Endothelial cell of umbilical vein (primary cell): ENCODE results near the gene PDLIM1. TPM values are rescaled to one million over a fixed set of nuclear protein-coding genes. Genes with fewer than 3 reads are reported as not detected.

Source experiments
- BruUV-seq: library from RNA; stranded (reverse); fragments of 400-500 nt; replicated peaks from 2 replicates; lab custom pipeline; 2021; lab: Mats Ljungman, UMichigan
- CTCF ChIA-PET: fragments of 300-600, 350-600 bp; sonication (Branson Sonifier 250); formaldehyde crosslinking; loops from one replicate; lab custom pipeline; 2021; ENCODE audit warnings: antibody characterized with exemption, inconsistent platforms; lab: Charles Lee
- POLR2A ChIA-PET: fragments of 300-600, 350-600 bp; sonication (Branson Sonifier 250); formaldehyde crosslinking; loops from one replicate; lab custom pipeline; 2021; ENCODE audit warnings: antibody characterized with exemption, inconsistent platforms; lab: Charles Lee
- DNase-seq: peaks from one replicate; pipeline ENCODE4 v3.0.0-alpha.2; 2011; ENCODE audit warnings: low read depth, low spot score
- FAIRE-seq: peaks from 2 replicates; lab custom pipeline; 2011; peaks lifted over from hg19 to GRCh38; lab: Jason Lieb, UNC
- H2AFZ ChIP-seq: 2 replicates; pipeline ENCODE4 v1.6.0; 2012; ENCODE audit warnings: low read depth, low read length, control low read depth, inconsistent platforms
- H3K27ac ChIP-seq: 2 replicates; pipeline ENCODE4 v1.5.1; 2011; ENCODE audit warnings: low read depth, mild to moderate bottlenecking, control low read depth, low read length, moderate library complexity; ENCODE audit not compliant: insufficient read depth
- H3K27me3 ChIP-seq, 2 experiments: 2 replicates each; pipeline versions ENCODE4 v1.6.0 to v1.6.1; 2011; ENCODE audit warnings: low read length in 2 of 2, mixed read lengths in 1 of 2; ENCODE audit not compliant: control insufficient read depth in 2 of 2, insufficient read depth in 2 of 2
- H3K36me3 ChIP-seq, 2 experiments: 2 replicates in 1 of 2; 3 replicates in 1 of 2; pipeline ENCODE4 v1.5.1; 2011; ENCODE audit warnings: low read length in 2 of 2, mild to moderate bottlenecking in 1 of 2, moderate library complexity in 1 of 2; ENCODE audit not compliant: control insufficient read depth in 2 of 2, insufficient read depth in 2 of 2; ENCODE audit errors: extremely low read depth in 1 of 2
- H3K4me1 ChIP-seq: 3 replicates; pipeline ENCODE4 v1.5.1; 2011; ENCODE audit warnings: mild to moderate bottlenecking, low read length; ENCODE audit not compliant: control insufficient read depth, insufficient read depth; ENCODE audit errors: extremely low read depth
- H3K4me2 ChIP-seq: 2 replicates; pipeline ENCODE4 v1.6.1; 2011; ENCODE audit warnings: low read length, control low read depth, mixed read lengths; ENCODE audit not compliant: insufficient read depth
- H3K4me3 ChIP-seq, 3 experiments: fragments of 200-600 bp in 1 of 3; sonication (generic), shearing (Covaris generic) in 1 of 3; replicated peaks in 1 of 3; 2 replicates each; pipeline ENCODE4 v1.5.1; 2011 to 2016; ENCODE audit warnings: control low read depth in 3 of 3, low read length in 3 of 3, mild to moderate bottlenecking in 2 of 3, inconsistent platforms in 1 of 3, low read depth in 1 of 3, moderate library complexity in 1 of 3; ENCODE audit not compliant: insufficient read depth in 1 of 3
- H3K79me2 ChIP-seq: 2 replicates; pipeline ENCODE4 v1.6.0; 2012; ENCODE audit warnings: low read length, inconsistent platforms; ENCODE audit not compliant: control insufficient read depth, insufficient read depth
- H3K9ac ChIP-seq: replicated peaks from 2 replicates; pipeline ENCODE3; 2011; ENCODE audit warnings: low read length, control low read depth; ENCODE audit not compliant: insufficient read depth; ENCODE audit errors: extremely low read depth
- H3K9me1 ChIP-seq: replicated peaks from 3 replicates; pipeline ENCODE4 v1.6.0; 2011; ENCODE audit warnings: mild to moderate bottlenecking, low read length; ENCODE audit not compliant: control insufficient read depth, insufficient read depth; ENCODE audit errors: extremely low read depth
- H3K9me3 ChIP-seq: replicated peaks from 2 replicates; pipeline ENCODE4 v1.5.1; 2012; ENCODE audit warnings: low read length, inconsistent platforms; ENCODE audit not compliant: control insufficient read depth, insufficient read depth
- H4K20me1 ChIP-seq: replicated peaks from 2 replicates; pipeline ENCODE3; 2011; ENCODE audit warnings: mild to moderate bottlenecking, low read length; ENCODE audit not compliant: control insufficient read depth, insufficient read depth; ENCODE audit errors: extremely low read depth
- EZH2 ChIP-seq: IDR thresholded peaks from 2 replicates; pipeline ENCODE4 v1.6.1; 2012; ENCODE audit warnings: borderline replicate concordance, low read depth, mild to moderate bottlenecking, moderate library complexity, low read length, inconsistent platforms; ENCODE audit not compliant: severe bottlenecking
- FOS ChIP-seq: IDR thresholded peaks from 2 replicates; pipeline ENCODE4 v1.6.1; 2011; ENCODE audit warnings: mild to moderate bottlenecking, low read length, moderate library complexity, borderline replicate concordance; ENCODE audit not compliant: insufficient read depth
- GATA2 ChIP-seq: IDR thresholded peaks from 2 replicates; pipeline ENCODE4 v1.7.0; 2011; ENCODE audit warnings: low read depth, mild to moderate bottlenecking, moderate library complexity, mixed read lengths, low read length; ENCODE audit not compliant: insufficient read length, insufficient read depth
- JUN ChIP-seq: IDR thresholded peaks from 2 replicates; pipeline ENCODE4 v1.6.1; 2011; ENCODE audit warnings: borderline replicate concordance, low read depth; ENCODE audit not compliant: insufficient read length, insufficient read depth
- MAX ChIP-seq: IDR thresholded peaks from 2 replicates; pipeline ENCODE4 v1.6.1; 2011; ENCODE audit not compliant: insufficient read depth, insufficient read length
- MYC ChIP-seq: IDR thresholded peaks from one replicate; pipeline ENCODE4 v1.6.1; 2011; ENCODE audit warnings: mild to moderate bottlenecking, low read depth, low read length
- POLR2A ChIP-seq: IDR thresholded peaks from 2 replicates; pipeline ENCODE4 v1.6.1; 2012; ENCODE audit warnings: low read depth, mild to moderate bottlenecking, control low read depth, low read length
- POLR2AphosphoS5 ChIP-seq: IDR thresholded peaks from 2 replicates; pipeline ENCODE4 v1.6.1; 2012; ENCODE audit warnings: low read depth, mild to moderate bottlenecking, control low read depth, low read length, moderate library complexity; ENCODE audit not compliant: insufficient read depth
- dilution Hi-C: fragments of 300-500 bp; cut with MboI; formaldehyde crosslinking; loops from one replicate; pipeline ENCODE4 v1.15.0; 2019; ENCODE audit warnings: low sequenced_read_pairs; ENCODE audit not compliant: extremely low pct_ligation_motif_present
- intact Hi-C: fragments of 100-400 bp; cut with micrococcal nuclease; formaldehyde crosslinking; loops from one replicate; pipeline ENCODE4 v1.10.0; 2022
- polyA plus RNA-seq, 4 experiments: library from polyadenylated mRNA; depleted of rRNA in 3 of 4; stranded (reverse) in 3 of 4; unstranded in 1 of 4; fragments of >200 nt; gene quantifications; 2 replicates each; pipeline versions ENCODE4 v1.2.1 to v1.2.3, GENCODE V29; 2011 to 2012; ENCODE audit warnings: missing spikeins in 1 of 4
- total RNA-seq: library from RNA; stranded (reverse); gene quantifications from 2 replicates; pipeline ENCODE4 v1.2.3, GENCODE V29; 2021
- TF ChIP-seq, protein P1 (sequence below), 2 donors: IDR thresholded peaks; 1 replicate in 1 of 2; 2 replicates in 1 of 2; pipeline ENCODE4 v1.5.1; 2011; ENCODE audit warnings: low read length in 2 of 2, mild to moderate bottlenecking in 2 of 2, moderate library complexity in 2 of 2, control low read depth in 1 of 2, inconsistent platforms in 1 of 2, low read depth in 1 of 2; ENCODE audit not compliant: insufficient read depth in 1 of 2; ENCODE audit errors: extremely low read depth in 1 of 2

PDLIM1 gene
- total and polyA plus RNA-seq, 2 donors (not counting 3 experiments of a cell fraction or from before 2014, with no cell fraction given): 91.1 to 122 TPM

GRCh38 chr10:95246582-95247051 is 44.2 kb downstream of the PDLIM1 start:
- H3K9me3 ChIP-seq: no peaks in the 10 kb centered on the region
- dilution Hi-C loops (no loop called here), intact Hi-C loops (loop anchor here (1.0 to 10.0 kb wide), 5 partner anchors 44 to 355 kb away; no protein-coding TSS in a partner anchor)
- H3K9me1 ChIP-seq: no peaks in the 10 kb centered on the region
- H3K79me2 ChIP-seq: no peaks in the 10 kb centered on the region
- H4K20me1 ChIP-seq: no peaks in the 10 kb centered on the region
- TF ChIP-seq, protein P1, sequence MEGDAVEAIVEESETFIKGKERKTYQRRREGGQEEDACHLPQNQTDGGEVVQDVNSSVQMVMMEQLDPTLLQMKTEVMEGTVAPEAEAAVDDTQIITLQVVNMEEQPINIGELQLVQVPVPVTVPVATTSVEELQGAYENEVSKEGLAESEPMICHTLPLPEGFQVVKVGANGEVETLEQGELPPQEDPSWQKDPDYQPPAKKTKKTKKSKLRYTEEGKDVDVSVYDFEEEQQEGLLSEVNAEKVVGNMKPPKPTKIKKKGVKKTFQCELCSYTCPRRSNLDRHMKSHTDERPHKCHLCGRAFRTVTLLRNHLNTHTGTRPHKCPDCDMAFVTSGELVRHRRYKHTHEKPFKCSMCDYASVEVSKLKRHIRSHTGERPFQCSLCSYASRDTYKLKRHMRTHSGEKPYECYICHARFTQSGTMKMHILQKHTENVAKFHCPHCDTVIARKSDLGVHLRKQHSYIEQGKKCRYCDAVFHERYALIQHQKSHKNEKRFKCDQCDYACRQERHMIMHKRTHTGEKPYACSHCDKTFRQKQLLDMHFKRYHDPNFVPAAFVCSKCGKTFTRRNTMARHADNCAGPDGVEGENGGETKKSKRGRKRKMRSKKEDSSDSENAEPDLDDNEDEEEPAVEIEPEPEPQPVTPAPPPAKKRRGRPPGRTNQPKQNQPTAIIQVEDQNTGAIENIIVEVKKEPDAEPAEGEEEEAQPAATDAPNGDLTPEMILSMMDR (IDR thresholded peaks at IDR 0.05; ENCODE audit: extremely low read depth in 1 of 2, insufficient read depth in 1 of 2, low read depth in 1 of 2, low read length in 2 of 2): peak; percentile 75 to 79
- no peak for TF ChIP-seq MYC
- H3K4me1 ChIP-seq: peaks cover 11% of the 10 kb centered on the region
- ChIA-PET POLR2A (interaction anchor here (1.7 kb wide), 1 partner anchor 117 kb away, joined by 4 read pairs; no protein-coding TSS in a partner anchor), CTCF (interaction anchor here (0.6 to 8.3 kb wide), 32 partner anchors 11 to 355 kb away, joined by 3 to 492 read pairs (median 6); partner anchors contain the start of gene PDLIM1)
- H3K4me3 ChIP-seq: no peak overlapping the region
- H2AFZ ChIP-seq: no peak overlapping the region
- DNase-seq: peak; percentile 76
- BruUV-seq: no TSS peak
- no peak overlapping the region for H3K9ac ChIP-seq
- FAIRE-seq: peak; percentile 90
- no peaks in the 10 kb centered on the region for H3K27me3 ChIP-seq
- H3K4me2 ChIP-seq: no peak overlapping the region
- no peak overlapping the region for H3K27ac ChIP-seq
- H3K36me3 ChIP-seq: peaks cover 4 to 17% of the 10 kb centered on the region in 2 experiments

- BruUV-seq: no TSS peak
- H3K4me1 ChIP-seq: peaks cover 11% of the 10 kb centered on the region
- DNase-seq (no peak), FAIRE-seq (no peak)
- H3K79me2 ChIP-seq: no peaks in the 10 kb centered on the region
- no peak overlapping the region for H2AFZ ChIP-seq
- H3K9me1 ChIP-seq: no peaks in the 10 kb centered on the region
- H3K27me3 ChIP-seq: no peaks in the 10 kb centered on the region
- POLR2A ChIA-PET: interaction anchor here (1.7 kb wide), 1 partner anchor 118 kb away, joined by 4 read pairs; no protein-coding TSS in a partner anchor
- no peak overlapping the region for H3K4me3 ChIP-seq
- intact Hi-C loops: loop anchor here (1.0 to 10.0 kb wide), 5 partner anchors 45 to 356 kb away; no protein-coding TSS in a partner anchor
- H4K20me1 ChIP-seq: no peaks in the 10 kb centered on the region
- no peak overlapping the region for H3K4me2 ChIP-seq
- no peaks in the 10 kb centered on the region for H3K9me3 ChIP-seq
- no peak overlapping the region for H3K9ac ChIP-seq
- CTCF ChIA-PET: interaction anchor here (0.6 to 8.3 kb wide), 22 partner anchors 10 to 1424 kb away, joined by 3 to 492 read pairs (median 8); partner anchors contain the start of gene PDLIM1
- dilution Hi-C loops: no loop called here
- no peak for TF ChIP-seq JUN
- TF ChIP-seq MYC: no peak
- TF ChIP-seq POLR2A: no peak
- TF ChIP-seq POLR2AphosphoS5: no peak
- no peak for TF ChIP-seq FOS
- no peak for TF ChIP-seq EZH2
- no peak for TF ChIP-seq MAX
- TF ChIP-seq GATA2: no peak
- TF ChIP-seq, protein P1 (IDR thresholded peaks at IDR 0.05; ENCODE audit: extremely low read depth in 1 of 2, insufficient read depth in 1 of 2, low read depth in 1 of 2, low read length in 2 of 2): no peak
- no peak overlapping the region for H3K27ac ChIP-seq
- peaks cover 4 to 27% of the 10 kb centered on the region in 2 experiments for H3K36me3 ChIP-seq
Observed at GRCh38 chr10:95245425-95246055, 45.3 kb downstream of the PDLIM1 start.
